Esophagus squamous epithelium (tissue), 4 donors: ENCODE data around the gene CRYBA4.

ENCODE experiments used
- CTCF ChIP-seq, 6 experiments: fragments of 450-650 bp in 4 of 6; fragments of 200-600 bp in 2 of 6; sonication (generic) in 2 of 6; IDR thresholded peaks; one replicate each; pipeline ENCODE4 v1.5.1; 2016 to 2019; ENCODE audit warnings: antibody characterized with exemption in 6 of 6, mild to moderate bottlenecking in 4 of 6, moderate library complexity in 4 of 6
- POLR2A ChIP-seq, 4 donors: fragments of 450-650 bp; IDR thresholded peaks; one replicate each; pipeline ENCODE4 v1.6.1; 2017; ENCODE audit warnings: antibody characterized with exemption in 4 of 4, mild to moderate bottlenecking in 4 of 4, moderate library complexity in 3 of 4

GRCh38 chr22:26663374-26663923 lies 41.7 kb downstream of the CRYBA4 start:
- TF ChIP-seq CTCF (IDR thresholded peaks at IDR 0.05) = no peak
- TF ChIP-seq POLR2A (IDR thresholded peaks at IDR 0.05) = no peak
